Measurements from ENCODE around the gene LPAR1.

Gene LPAR1

DNA sequence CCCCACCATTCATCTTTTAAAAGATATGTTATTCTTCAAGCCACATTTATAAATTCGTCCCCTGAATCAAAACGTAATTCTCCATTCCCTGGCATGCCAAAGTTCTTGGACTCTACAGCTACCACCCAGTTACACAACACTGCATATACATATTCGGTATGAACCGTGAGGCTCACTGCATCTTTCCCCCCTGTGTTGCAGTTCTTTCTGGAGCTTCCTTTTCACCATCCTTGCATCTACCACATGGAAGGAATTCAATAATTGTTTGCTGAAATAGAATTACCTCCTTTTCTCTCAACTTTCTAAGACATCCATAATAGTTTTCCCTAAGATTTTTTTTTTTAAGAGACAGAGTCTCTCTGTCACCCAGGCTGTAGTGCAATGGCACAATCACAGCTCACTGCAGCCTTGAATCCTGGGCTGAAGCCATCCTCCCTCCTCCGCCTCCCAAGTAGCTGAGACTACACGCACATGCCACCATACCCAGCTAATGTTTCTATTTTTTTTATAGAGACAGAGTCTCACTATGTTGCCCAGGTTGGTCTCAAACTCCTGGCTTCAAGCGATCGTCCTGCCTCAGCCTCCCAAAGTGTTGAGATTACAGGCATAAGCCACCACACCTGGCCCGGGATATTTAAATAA is 3.3 kb downstream of the LPAR1 start:
- H3K4me2 ChIP-seq (ENCODE audit: low read depth, low read length): no peak overlapping the region
- H3K79me2 ChIP-seq (ENCODE audit: low read length): no peaks in the 10 kb centered on the region
- H4K20me1 ChIP-seq (ENCODE audit: insufficient read depth, low read length): no peaks in the 10 kb centered on the region
- H3K27me3 ChIP-seq (replicated peaks; ENCODE audit: insufficient read depth, low read length): no peaks in the 10 kb centered on the region
- H3F3A ChIP-seq (ENCODE audit: insufficient read depth, low read length): no peaks in the 10 kb centered on the region
- H3K9me3 ChIP-seq (replicated peaks; ENCODE audit: insufficient read depth, low read length): no peaks in the 10 kb centered on the region
- no peak overlapping the region for H3K4me3 ChIP-seq (ENCODE audit: low read length)
- H3K36me3 ChIP-seq (replicated peaks; ENCODE audit: insufficient read depth, low read length): no peaks in the 10 kb centered on the region
- DNase-seq: no peak
- H3K9ac ChIP-seq (ENCODE audit: low read length): no peak overlapping the region
- H3K4me1 ChIP-seq (ENCODE audit: low read length): no peaks in the 10 kb centered on the region
- H3K27ac ChIP-seq (ENCODE audit: low read length): no peak overlapping the region
- TF ChIP-seq EZH2 (optimal IDR thresholded peaks at IDR 0.05; ENCODE audit: low read depth, low read length) (no peak), EZH2phosphoT487 (IDR thresholded peaks at IDR 0.05; ENCODE audit: low read length) (no peak)
- TF ChIP-seq, protein P1, sequence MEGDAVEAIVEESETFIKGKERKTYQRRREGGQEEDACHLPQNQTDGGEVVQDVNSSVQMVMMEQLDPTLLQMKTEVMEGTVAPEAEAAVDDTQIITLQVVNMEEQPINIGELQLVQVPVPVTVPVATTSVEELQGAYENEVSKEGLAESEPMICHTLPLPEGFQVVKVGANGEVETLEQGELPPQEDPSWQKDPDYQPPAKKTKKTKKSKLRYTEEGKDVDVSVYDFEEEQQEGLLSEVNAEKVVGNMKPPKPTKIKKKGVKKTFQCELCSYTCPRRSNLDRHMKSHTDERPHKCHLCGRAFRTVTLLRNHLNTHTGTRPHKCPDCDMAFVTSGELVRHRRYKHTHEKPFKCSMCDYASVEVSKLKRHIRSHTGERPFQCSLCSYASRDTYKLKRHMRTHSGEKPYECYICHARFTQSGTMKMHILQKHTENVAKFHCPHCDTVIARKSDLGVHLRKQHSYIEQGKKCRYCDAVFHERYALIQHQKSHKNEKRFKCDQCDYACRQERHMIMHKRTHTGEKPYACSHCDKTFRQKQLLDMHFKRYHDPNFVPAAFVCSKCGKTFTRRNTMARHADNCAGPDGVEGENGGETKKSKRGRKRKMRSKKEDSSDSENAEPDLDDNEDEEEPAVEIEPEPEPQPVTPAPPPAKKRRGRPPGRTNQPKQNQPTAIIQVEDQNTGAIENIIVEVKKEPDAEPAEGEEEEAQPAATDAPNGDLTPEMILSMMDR (IDR thresholded peaks at IDR 0.05; ENCODE audit: low read length): no peak
- no peaks in the 10 kb centered on the region for H3K9me2 ChIP-seq (replicated peaks; ENCODE audit: insufficient read depth, low read length)
- no peak overlapping the region for H2AFZ ChIP-seq (ENCODE audit: low read length)

DNA sequence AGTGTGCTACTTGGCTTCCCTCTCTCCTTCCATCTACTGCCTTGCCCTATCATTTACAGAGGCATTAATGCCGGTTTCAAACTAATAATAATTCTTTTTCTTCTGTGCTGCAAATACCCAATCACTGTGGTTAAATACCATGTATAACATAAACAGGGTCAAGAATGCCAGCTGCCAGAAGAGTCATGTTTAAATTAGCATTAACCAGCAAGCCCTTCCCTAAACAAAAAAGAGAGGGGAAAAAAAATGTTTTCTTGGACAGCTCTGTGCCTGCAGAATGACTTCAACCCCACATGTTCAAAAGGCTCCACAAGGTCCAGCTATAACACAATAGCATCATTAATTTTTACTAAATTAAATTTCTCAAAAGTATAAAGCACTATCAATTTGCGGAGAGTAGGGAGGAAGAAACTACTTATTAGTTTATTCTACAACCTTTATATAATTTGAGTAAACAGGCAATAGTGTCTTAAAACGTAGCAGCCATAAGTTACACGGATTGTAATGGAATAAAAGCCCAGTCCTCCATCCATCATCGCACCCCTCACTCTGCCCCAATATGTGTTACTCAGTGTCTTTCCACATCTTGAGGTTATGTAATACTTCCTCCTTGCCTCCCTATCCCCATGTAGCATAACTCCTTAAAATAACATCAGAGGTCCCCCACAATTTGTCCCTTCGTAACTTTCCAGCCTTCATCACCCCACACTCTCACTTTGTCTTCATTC is 3.9 kb downstream of the LPAR1 start:
- no peak overlapping the region for H3K4me3 ChIP-seq (ENCODE audit: low read length)
- H4K20me1 ChIP-seq (ENCODE audit: insufficient read depth, low read length): no peaks in the 10 kb centered on the region
- no peaks in the 10 kb centered on the region for H3K36me3 ChIP-seq (replicated peaks; ENCODE audit: insufficient read depth, low read length)
- no peak overlapping the region for H3K27ac ChIP-seq (ENCODE audit: low read length)
- no peak overlapping the region for H2AFZ ChIP-seq (ENCODE audit: low read length)
- H3K9ac ChIP-seq (ENCODE audit: low read length): no peak overlapping the region
- no peaks in the 10 kb centered on the region for H3K9me2 ChIP-seq (replicated peaks; ENCODE audit: insufficient read depth, low read length)
- no peak overlapping the region for H3K4me2 ChIP-seq (ENCODE audit: low read depth, low read length)
- no peaks in the 10 kb centered on the region for H3K79me2 ChIP-seq (ENCODE audit: low read length)
- H3F3A ChIP-seq (ENCODE audit: insufficient read depth, low read length): no peaks in the 10 kb centered on the region
- DNase-seq: no peak
- H3K27me3 ChIP-seq (replicated peaks; ENCODE audit: insufficient read depth, low read length): no peaks in the 10 kb centered on the region
- TF ChIP-seq EZH2 (optimal IDR thresholded peaks at IDR 0.05; ENCODE audit: low read depth, low read length): no peak
- H3K4me1 ChIP-seq (ENCODE audit: low read length): no peaks in the 10 kb centered on the region
- no peaks in the 10 kb centered on the region for H3K9me3 ChIP-seq (replicated peaks; ENCODE audit: insufficient read depth, low read length)

DNA sequence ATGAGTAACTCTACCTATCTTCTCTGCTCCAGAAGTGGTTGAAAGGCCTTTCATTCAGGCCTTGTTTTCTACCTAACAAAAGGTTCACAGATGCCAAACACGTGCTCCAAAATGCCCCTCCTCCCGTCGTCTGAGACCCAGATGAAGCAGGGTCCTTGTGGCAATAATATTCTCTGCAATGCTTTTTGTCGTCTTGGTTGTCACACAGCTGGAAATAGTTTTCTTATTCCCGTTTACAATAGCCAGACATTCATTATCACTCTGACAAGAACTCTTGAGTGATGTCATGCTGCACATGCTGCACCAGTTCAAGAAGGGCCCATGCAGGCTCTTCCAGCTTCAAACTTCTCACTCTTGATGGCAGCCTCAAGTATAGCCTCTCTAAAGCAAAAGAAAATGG is 7.8 kb downstream of the LPAR1 start:
- Histone ChIP-seq H3K9ac (ENCODE audit: low read length) (no peak overlapping the region), H3K4me3 (ENCODE audit: low read length) (no peak overlapping the region)

More for the DNA sequence above, 7.8 kb downstream of the LPAR1 start:
- no peak overlapping the region for H2AFZ ChIP-seq (ENCODE audit: low read length)
- H3K9me3 ChIP-seq (replicated peaks; ENCODE audit: insufficient read depth, low read length): no peaks in the 10 kb centered on the region
- no peaks in the 10 kb centered on the region for H3K27me3 ChIP-seq (replicated peaks; ENCODE audit: insufficient read depth, low read length)
- H3F3A ChIP-seq (ENCODE audit: insufficient read depth, low read length): no peaks in the 10 kb centered on the region
- H3K4me2 ChIP-seq (ENCODE audit: low read depth, low read length): no peak overlapping the region
- no peaks in the 10 kb centered on the region for H3K9me2 ChIP-seq (replicated peaks; ENCODE audit: insufficient read depth, low read length)
- H3K4me1 ChIP-seq (ENCODE audit: low read length): no peaks in the 10 kb centered on the region
- TF ChIP-seq EZH2 (optimal IDR thresholded peaks at IDR 0.05; ENCODE audit: low read depth, low read length) (no peak), EZH2phosphoT487 (IDR thresholded peaks at IDR 0.05; ENCODE audit: low read length) (no peak)
- TF ChIP-seq, protein P1 (IDR thresholded peaks at IDR 0.05; ENCODE audit: low read length): no peak
- no peak overlapping the region for H3K27ac ChIP-seq (ENCODE audit: low read length)
- DNase-seq: no peak
- no peaks in the 10 kb centered on the region for H3K36me3 ChIP-seq (replicated peaks; ENCODE audit: insufficient read depth, low read length)
- H3K79me2 ChIP-seq (ENCODE audit: low read length): no peaks in the 10 kb centered on the region
- no peaks in the 10 kb centered on the region for H4K20me1 ChIP-seq (ENCODE audit: insufficient read depth, low read length)

Data from MM.1S (cell line).